Sigmoid colon (tissue), 4 donors: ENCODE data around the gene ENOX2.

Experiments
- EP300 ChIP-seq, 4 donors: sonication (generic); formaldehyde crosslinking; IDR thresholded peaks; one replicate each; pipeline ENCODE4 v1.6.1; 2017; ENCODE audit warnings: antibody characterized with exemption in 4 of 4
- POLR2AphosphoS5 ChIP-seq, 4 donors: sonication (generic); formaldehyde crosslinking; IDR thresholded peaks; one replicate each; pipeline ENCODE4 v1.6.1; 2017; ENCODE audit warnings: antibody characterized with exemption in 4 of 4
- TF ChIP-seq, protein P1 (sequence below), 4 experiments: fragments of 450-650 bp in 3 of 4; fragments of 200-600 bp in 1 of 4; IDR thresholded peaks; one replicate each; pipeline ENCODE4 v1.5.1; 2016 to 2019; ENCODE audit warnings: antibody characterized with exemption in 4 of 4, mild to moderate bottlenecking in 3 of 4, moderate library complexity in 2 of 4

DNA sequence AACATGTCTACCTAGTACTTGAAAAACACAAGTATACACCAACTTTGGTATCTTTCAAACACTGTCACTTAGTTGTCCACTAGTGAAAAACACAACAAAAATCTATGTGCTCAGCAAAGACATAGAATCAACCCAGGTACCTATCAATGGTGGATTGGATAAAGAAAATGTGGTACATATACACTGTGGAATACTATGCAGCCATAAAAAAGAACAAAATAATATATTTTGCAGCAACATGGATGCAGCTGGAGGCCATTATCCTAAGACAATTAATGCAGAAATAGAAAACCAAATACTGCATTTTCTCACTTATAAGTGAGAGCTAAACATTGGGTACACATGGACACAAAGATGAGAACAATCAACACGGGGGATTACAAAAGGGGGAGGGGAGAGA is 148.7 kb downstream of the ENOX2 start:
- TF ChIP-seq POLR2AphosphoS5 (IDR thresholded peaks at IDR 0.05), result no peak
- TF ChIP-seq, protein P1, sequence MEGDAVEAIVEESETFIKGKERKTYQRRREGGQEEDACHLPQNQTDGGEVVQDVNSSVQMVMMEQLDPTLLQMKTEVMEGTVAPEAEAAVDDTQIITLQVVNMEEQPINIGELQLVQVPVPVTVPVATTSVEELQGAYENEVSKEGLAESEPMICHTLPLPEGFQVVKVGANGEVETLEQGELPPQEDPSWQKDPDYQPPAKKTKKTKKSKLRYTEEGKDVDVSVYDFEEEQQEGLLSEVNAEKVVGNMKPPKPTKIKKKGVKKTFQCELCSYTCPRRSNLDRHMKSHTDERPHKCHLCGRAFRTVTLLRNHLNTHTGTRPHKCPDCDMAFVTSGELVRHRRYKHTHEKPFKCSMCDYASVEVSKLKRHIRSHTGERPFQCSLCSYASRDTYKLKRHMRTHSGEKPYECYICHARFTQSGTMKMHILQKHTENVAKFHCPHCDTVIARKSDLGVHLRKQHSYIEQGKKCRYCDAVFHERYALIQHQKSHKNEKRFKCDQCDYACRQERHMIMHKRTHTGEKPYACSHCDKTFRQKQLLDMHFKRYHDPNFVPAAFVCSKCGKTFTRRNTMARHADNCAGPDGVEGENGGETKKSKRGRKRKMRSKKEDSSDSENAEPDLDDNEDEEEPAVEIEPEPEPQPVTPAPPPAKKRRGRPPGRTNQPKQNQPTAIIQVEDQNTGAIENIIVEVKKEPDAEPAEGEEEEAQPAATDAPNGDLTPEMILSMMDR (IDR thresholded peaks at IDR 0.05), result no peak
- TF ChIP-seq EP300 (IDR thresholded peaks at IDR 0.05), result no peak
